Tibial artery (tissue), 4 donors: ENCODE data around the gene EHD1.
"Not testable (repeated sequence)": the region's sequence is repeated elsewhere in the genome, so short reads cannot be mapped to it uniquely, and the experiment has no call there.

ENCODE experiments used
- DNase-seq, 2 donors: peaks; one replicate each; pipeline ENCODE4 v3.0.0-alpha.2; 2019
- H3K27ac ChIP-seq, 2 donors: fragments of 200-600 bp; sonication (generic) in 1 of 2; 1 replicate in 1 of 2; 2 replicates in 1 of 2; pipeline ENCODE4 v1.5.1; 2018 to 2019; ENCODE audit warnings: mild to moderate bottlenecking in 1 of 2
- H3K27me3 ChIP-seq, 2 donors: fragments of 200-600 bp; sonication (generic) in 1 of 2; one replicate each; pipeline versions ENCODE4 v1.5.1 to v1.6.0; 2016 to 2019
- H3K36me3 ChIP-seq, 3 donors: fragments of 200-600 bp; sonication (generic) in 2 of 3; one replicate each; pipeline ENCODE4 v1.5.1; 2016 to 2019; ENCODE audit warnings: mild to moderate bottlenecking in 2 of 3
- H3K4me1 ChIP-seq, 4 donors: fragments of 200-600 bp; sonication (generic) in 2 of 4; 1 replicate in 3 of 4; 2 replicates in 1 of 4; pipeline ENCODE4 v1.5.1; 2016 to 2019
- H3K4me3 ChIP-seq, 2 donors: fragments of 200-600 bp; sonication (generic) in 1 of 2; 1 replicate in 1 of 2; 2 replicates in 1 of 2; pipeline ENCODE4 v1.5.1; 2018 to 2019; ENCODE audit warnings: mild to moderate bottlenecking in 2 of 2
- H3K9me3 ChIP-seq, 3 donors: fragments of 200-600 bp; sonication (generic) in 1 of 3; one replicate each; pipeline ENCODE4 v1.5.1; 2016 to 2019
- intact Hi-C: fragments of 100-400 bp; cut with DNase I; formaldehyde crosslinking; loops from one replicate; pipeline ENCODE4 v1.15.0; 2023; ENCODE audit warnings: low total_unique reads
- TF ChIP-seq, protein P1 (sequence below), 2 experiments: fragments of 200-600 bp in 1 of 2; fragments of 450-650 bp in 1 of 2; IDR thresholded peaks; one replicate each; pipeline ENCODE4 v1.5.1; 2017 to 2019; ENCODE audit warnings: antibody characterized with exemption in 2 of 2, mild to moderate bottlenecking in 1 of 2, moderate library complexity in 1 of 2

Gene EHD1

GRCh38 chr11:64848214-64848825 is 30.1 kb downstream of the EHD1 start:
- no peak overlapping the region for H3K4me3 ChIP-seq
- peaks cover 0 to 5% of the 10 kb centered on the region in 2 donors for H3K27me3 ChIP-seq
- peak overlapping the region; percentile 48 to 97 for H3K27ac ChIP-seq
- H3K9me3 ChIP-seq, result no peaks in the 10 kb centered on the region
- peaks cover 6 to 19% (median 18%) of the 10 kb centered on the region in 3 donors for H3K36me3 ChIP-seq
- intact Hi-C loops, result loop anchor here (2.0 kb wide), 1 partner anchor 40 kb away; no protein-coding TSS in a partner anchor
- TF ChIP-seq, protein P1, sequence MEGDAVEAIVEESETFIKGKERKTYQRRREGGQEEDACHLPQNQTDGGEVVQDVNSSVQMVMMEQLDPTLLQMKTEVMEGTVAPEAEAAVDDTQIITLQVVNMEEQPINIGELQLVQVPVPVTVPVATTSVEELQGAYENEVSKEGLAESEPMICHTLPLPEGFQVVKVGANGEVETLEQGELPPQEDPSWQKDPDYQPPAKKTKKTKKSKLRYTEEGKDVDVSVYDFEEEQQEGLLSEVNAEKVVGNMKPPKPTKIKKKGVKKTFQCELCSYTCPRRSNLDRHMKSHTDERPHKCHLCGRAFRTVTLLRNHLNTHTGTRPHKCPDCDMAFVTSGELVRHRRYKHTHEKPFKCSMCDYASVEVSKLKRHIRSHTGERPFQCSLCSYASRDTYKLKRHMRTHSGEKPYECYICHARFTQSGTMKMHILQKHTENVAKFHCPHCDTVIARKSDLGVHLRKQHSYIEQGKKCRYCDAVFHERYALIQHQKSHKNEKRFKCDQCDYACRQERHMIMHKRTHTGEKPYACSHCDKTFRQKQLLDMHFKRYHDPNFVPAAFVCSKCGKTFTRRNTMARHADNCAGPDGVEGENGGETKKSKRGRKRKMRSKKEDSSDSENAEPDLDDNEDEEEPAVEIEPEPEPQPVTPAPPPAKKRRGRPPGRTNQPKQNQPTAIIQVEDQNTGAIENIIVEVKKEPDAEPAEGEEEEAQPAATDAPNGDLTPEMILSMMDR (IDR thresholded peaks at IDR 0.05), result no peak
- no peak for DNase-seq
- H3K4me1 ChIP-seq, result peaks cover 0 to 67% (median 51%) of the 10 kb centered on the region in 4 donors

GRCh38 chr11:64846998-64847666 is 31.3 kb downstream of the EHD1 start:
- Histone ChIP-seq H3K4me3 (no peak overlapping the region), H3K27ac (peak overlapping the region; percentile 1 to 35), H3K4me1 (peaks cover 0 to 57% (median 42%) of the 10 kb centered on the region in 4 donors), H3K36me3 (peaks cover 0 to 7% (median 6%) of the 10 kb centered on the region in 3 donors), H3K27me3 (peaks cover 0 to 5% of the 10 kb centered on the region in 2 donors), H3K9me3 (no peaks in the 10 kb centered on the region)
- DNase-seq, result peak; percentile 86 to 93
- TF ChIP-seq, protein P1 (IDR thresholded peaks at IDR 0.05), result peak; percentile 98 to 99
- intact Hi-C loops, result loop anchor here (2.0 kb wide), 1 partner anchor 48 kb away; no protein-coding TSS in a partner anchor

GRCh38 chr11:64845776-64846129 is 32.7 kb downstream of the EHD1 start:
- not testable (repeated sequence) for DNase-seq, H3K27me3 ChIP-seq, H3K36me3 ChIP-seq, H3K27ac ChIP-seq, H3K9me3 ChIP-seq, H3K4me3 ChIP-seq
- H3K4me1 ChIP-seq, result peaks cover 0 to 47% (median 35%) of the 10 kb centered on the region in 4 donors
- intact Hi-C loops, result loop anchor here (2.0 kb wide), 1 partner anchor 49 kb away; no protein-coding TSS in a partner anchor

- Histone ChIP-seq H3K4me3 (peak overlapping the region in 1 of 2 donors; percentile 51), H3K27me3 (peaks cover 0 to 5% of the 10 kb centered on the region in 2 donors), H3K4me1 (peaks cover 0 to 44% (median 31%) of the 10 kb centered on the region in 4 donors), H3K9me3 (no peaks in the 10 kb centered on the region), H3K27ac (no peak overlapping the region), H3K36me3 (peaks cover 0 to 2% (median 0%) of the 10 kb centered on the region in 3 donors)
- TF ChIP-seq, protein P1 (IDR thresholded peaks at IDR 0.05), result no peak
- no peak for DNase-seq
- intact Hi-C loops, result no loop called here
Observed at GRCh38 chr11:64845129-64845775, 33.2 kb downstream of the EHD1 start.

GRCh38 chr11:64844330-64845128 is 33.9 kb downstream of the EHD1 start, which contains the start of gene CDC42BPG:
Gene CDC42BPG (minus strand): TSS chr11:64844653. CDS start chr11:64844569, 84 bp downstream.
- H3K4me1 ChIP-seq, result peaks cover 0 to 37% (median 24%) of the 10 kb centered on the region in 4 donors
- intact Hi-C loops, result no loop called here
- TF ChIP-seq, protein P1 (IDR thresholded peaks at IDR 0.05), result peak; percentile 60 to 61
- peak within 1 kb of the TSS; percentile 31 to 51 for H3K4me3 ChIP-seq
- H3K27ac ChIP-seq, result no peak within 1 kb of the TSS
- H3K36me3 ChIP-seq, result peaks cover 0 to 9% (median 0%) of the 10 kb centered on the region in 3 donors
- no peaks in the 10 kb centered on the region for H3K9me3 ChIP-seq
- DNase-seq, result peak in 1 of 2 donors; percentile 53
- peaks cover 0 to 5% of the 10 kb centered on the region in 2 donors for H3K27me3 ChIP-seq
